Brain microvascular endothelial cell (primary cell): ENCODE data around the gene SMCO4.

Experiments used
- DNase-seq: peaks from one replicate; pipeline ENCODE4 v3.0.0-alpha.2; 2020
- H3K27ac ChIP-seq: fragments of 250-450 bp; sonication (Bioruptor Pico); 2 replicates; pipeline ENCODE4 v1.5.1; 2020; ENCODE audit warnings: mild to moderate bottlenecking, moderate library complexity
- H3K27me3 ChIP-seq: fragments of 250-450 bp; sonication (Bioruptor Pico); replicated peaks from 2 replicates; pipeline ENCODE4 v1.5.1; 2020; ENCODE audit warnings: mild to moderate bottlenecking
- H3K36me3 ChIP-seq: fragments of 250-450 bp; sonication (Bioruptor Pico); replicated peaks from 2 replicates; pipeline ENCODE4 v1.5.1; 2020; ENCODE audit warnings: mild to moderate bottlenecking
- H3K4me3 ChIP-seq: 2 replicates; pipeline ENCODE4 v1.5.1; 2011; ENCODE audit warnings: low read depth, mild to moderate bottlenecking, control low read depth, low read length, moderate library complexity
- in situ Hi-C: cut with HindIII; loops from 2 replicates; pipeline ENCODE4 v1.10.0; 2017; ENCODE audit warnings: low sequenced_read_pairs, low pct_ligation_motif_present
- TF ChIP-seq, protein P1 (sequence below): IDR thresholded peaks from 2 replicates; pipeline ENCODE4 v1.5.1; 2011; ENCODE audit warnings: low read depth, mild to moderate bottlenecking, moderate library complexity, low read length, control low read depth, inconsistent platforms; ENCODE audit errors: missing control alignments

Gene SMCO4

DNA sequence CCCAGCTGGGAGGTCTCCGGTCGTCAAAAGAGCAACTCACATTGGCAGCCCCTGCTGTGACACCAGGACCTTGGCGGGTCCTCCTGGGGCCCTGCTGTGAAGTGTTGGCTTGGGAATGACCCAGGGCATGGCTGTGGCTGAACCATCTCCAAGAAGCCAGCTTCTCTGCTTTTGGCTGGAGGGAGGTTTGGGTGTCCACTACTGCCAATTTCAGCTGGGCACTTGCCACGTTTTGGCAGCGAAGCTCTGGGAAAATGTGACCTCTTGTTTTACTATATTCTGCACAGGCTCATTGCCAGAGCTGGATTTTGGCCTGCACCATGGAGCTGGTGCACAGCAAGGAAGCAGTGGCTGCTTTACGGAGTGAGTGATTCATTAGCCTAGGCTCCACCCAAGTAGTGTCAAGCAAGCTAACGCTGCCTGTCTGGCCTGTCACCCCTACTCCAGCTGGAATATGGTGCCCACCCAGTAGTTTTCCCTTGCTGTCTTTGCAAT is 24.3 kb upstream of the SMCO4 start:
- Histone ChIP-seq H3K4me3 (no peak overlapping the region), H3K36me3 (no peaks in the 10 kb centered on the region), H3K27me3 (no peaks in the 10 kb centered on the region), H3K27ac (no peak overlapping the region)
- peak; percentile 10 for DNase-seq
- in situ Hi-C loops: no loop called here
- TF ChIP-seq, protein P1, sequence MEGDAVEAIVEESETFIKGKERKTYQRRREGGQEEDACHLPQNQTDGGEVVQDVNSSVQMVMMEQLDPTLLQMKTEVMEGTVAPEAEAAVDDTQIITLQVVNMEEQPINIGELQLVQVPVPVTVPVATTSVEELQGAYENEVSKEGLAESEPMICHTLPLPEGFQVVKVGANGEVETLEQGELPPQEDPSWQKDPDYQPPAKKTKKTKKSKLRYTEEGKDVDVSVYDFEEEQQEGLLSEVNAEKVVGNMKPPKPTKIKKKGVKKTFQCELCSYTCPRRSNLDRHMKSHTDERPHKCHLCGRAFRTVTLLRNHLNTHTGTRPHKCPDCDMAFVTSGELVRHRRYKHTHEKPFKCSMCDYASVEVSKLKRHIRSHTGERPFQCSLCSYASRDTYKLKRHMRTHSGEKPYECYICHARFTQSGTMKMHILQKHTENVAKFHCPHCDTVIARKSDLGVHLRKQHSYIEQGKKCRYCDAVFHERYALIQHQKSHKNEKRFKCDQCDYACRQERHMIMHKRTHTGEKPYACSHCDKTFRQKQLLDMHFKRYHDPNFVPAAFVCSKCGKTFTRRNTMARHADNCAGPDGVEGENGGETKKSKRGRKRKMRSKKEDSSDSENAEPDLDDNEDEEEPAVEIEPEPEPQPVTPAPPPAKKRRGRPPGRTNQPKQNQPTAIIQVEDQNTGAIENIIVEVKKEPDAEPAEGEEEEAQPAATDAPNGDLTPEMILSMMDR: no peak

DNA sequence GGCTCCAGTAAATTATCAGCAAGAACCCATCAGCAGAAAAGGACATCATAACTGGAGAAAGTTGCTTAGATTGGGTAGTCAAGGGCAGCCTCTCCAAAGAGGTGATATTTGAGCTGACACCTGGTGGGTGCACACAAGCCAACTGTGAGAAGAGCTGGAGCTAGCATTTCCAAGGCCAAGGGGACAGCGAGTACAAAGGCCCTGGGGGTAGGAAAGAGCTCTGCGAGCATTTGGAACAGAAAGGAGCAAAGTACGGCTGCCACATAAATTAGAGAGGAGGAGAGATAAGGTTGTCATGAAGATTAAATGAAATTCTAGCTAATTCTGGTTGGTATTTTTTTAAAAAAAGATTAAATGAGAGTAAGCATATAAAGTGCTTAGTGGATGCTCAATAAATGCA is 21.7 kb upstream of the SMCO4 start:
- no peak overlapping the region for H3K4me3 ChIP-seq
- H3K36me3 ChIP-seq: no peaks in the 10 kb centered on the region
- TF ChIP-seq, protein P1: no peak
- no peak for DNase-seq
- no peaks in the 10 kb centered on the region for H3K27me3 ChIP-seq
- in situ Hi-C loops: no loop called here
- no peak overlapping the region for H3K27ac ChIP-seq

DNA sequence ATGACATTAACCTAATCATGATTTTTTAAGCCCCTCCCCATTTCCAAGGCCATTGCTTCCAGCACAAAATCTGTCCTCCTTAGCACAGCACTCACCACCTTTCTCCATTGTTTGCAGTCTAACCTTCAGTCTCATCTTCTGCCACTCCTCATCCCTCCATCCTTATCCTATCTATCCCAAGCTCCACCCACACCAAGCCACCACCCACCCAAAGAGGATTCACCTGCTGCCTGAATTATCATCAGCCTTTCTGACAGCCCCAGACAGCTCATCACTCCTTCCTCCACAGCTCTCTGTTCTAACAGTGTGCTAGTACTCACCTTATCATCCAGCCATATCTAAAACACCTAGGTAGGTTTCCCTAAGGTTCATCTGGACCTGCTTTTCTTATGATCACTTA is 20.7 kb upstream of the SMCO4 start:
- Histone ChIP-seq H3K4me3 (no peak overlapping the region), H3K27ac (no peak overlapping the region), H3K27me3 (no peaks in the 10 kb centered on the region), H3K36me3 (no peaks in the 10 kb centered on the region)
- in situ Hi-C loops: no loop called here
- no peak for DNase-seq
- TF ChIP-seq, protein P1: no peak

DNA sequence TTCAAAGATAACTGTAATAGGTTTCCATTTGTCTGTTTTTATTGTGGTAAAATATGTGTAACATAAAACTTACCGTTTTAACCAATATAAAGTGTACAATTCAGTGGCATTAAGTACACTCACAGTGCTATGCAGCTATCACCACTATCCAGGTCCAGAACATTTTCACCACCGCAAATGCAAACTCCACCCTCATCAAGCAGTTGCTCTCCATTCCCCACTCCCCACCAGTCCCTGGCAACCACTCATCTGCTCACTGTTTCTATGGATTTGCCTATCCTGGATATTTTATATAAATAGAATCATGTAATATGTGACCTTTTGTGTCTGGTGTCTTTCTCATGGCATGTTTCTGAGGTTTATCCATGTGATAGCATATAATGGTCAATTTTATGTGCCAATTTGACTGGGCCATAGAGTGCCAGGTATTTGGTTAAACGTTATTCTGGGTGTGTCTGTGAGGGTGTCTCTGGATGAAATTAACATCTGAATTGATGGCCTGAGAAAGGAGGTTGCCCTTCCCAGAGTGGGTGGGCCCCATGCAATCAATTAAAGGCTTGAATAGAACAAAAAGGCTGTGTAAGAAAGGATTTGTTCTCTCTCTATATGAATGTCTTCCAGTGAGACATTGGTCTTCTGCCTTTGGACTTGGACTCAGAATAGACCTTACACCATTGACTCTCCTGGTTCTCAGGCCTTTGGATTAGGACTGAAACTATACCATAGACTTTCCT is 17.2 kb upstream of the SMCO4 start:
- TF ChIP-seq, protein P1: no peak
- in situ Hi-C loops: no loop called here
- Histone ChIP-seq H3K4me3 (no peak overlapping the region), H3K36me3 (no peaks in the 10 kb centered on the region), H3K27ac (no peak overlapping the region), H3K27me3 (no peaks in the 10 kb centered on the region)
- no peak for DNase-seq

DNA sequence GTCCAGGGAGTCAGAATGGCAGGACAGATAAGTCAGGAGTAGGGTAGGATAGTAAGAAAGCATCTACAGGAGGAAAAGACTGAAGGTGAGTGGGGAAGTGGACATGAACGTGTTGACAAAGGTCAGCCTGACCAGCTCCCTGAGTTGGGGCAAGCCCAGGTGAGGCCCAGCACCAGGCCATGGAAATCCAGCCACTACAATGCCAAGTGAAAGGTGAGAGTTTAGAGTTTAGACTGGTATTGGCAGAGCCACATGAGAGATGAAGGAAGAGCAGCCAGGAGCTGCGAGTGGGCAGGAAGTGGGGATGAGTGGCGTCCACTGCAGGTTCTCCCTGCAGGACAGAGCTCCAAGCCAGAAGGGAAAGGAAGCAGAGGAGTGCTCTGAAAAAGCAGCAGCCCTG is 16.5 kb upstream of the SMCO4 start:
- H3K4me3 ChIP-seq: no peak overlapping the region
- TF ChIP-seq, protein P1: no peak
- in situ Hi-C loops: no loop called here
- no peak overlapping the region for H3K27ac ChIP-seq
- H3K36me3 ChIP-seq: no peaks in the 10 kb centered on the region
- H3K27me3 ChIP-seq: no peaks in the 10 kb centered on the region
- no peak for DNase-seq

DNA sequence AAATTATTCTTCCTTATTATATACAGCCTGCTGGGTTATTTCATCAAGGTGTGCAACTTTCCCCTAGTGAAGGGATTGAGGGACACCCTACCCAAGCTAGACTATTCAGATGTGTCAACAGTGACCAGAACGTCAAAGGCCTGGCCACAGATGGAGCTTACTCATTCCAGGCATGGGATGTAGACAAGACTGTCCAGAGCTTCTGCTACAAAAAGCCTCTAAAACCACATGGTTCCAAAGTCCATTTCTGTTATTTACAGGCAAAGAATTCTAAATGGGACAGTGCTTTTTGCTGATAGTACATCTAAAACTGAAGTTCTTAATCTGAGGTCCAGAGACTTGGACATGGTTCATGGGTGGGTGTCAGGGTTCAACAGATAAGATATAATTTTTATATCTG is 9.7 kb upstream of the SMCO4 start:
- H3K27ac ChIP-seq: no peak overlapping the region
- TF ChIP-seq, protein P1: no peak
- in situ Hi-C loops: no loop called here
- no peak overlapping the region for H3K4me3 ChIP-seq
- H3K36me3 ChIP-seq: no peaks in the 10 kb centered on the region
- no peaks in the 10 kb centered on the region for H3K27me3 ChIP-seq
- DNase-seq: no peak
